Body of pancreas (tissue), 4 donors: ENCODE results near the gene PARL. TPM values are rescaled to one million over a fixed set of nuclear protein-coding genes. Genes with fewer than 3 reads are reported as not detected.
"Not testable (repeated sequence)": the region's sequence is repeated elsewhere in the genome, so short reads cannot be mapped to it uniquely, and the experiment has no call there.

Source experiments
- ATAC-seq: fragments of 150-250 bp; one replicate; pipeline ENCODE4 v1.9.1; 2016
- DNase-seq, 4 donors: peaks; one replicate each; pipeline ENCODE4 v3.0.0-alpha.2; 2019
- H3K27ac ChIP-seq, 4 donors: fragments of 200-600 bp; sonication (generic); 1 replicate in 3 of 4; 2 replicates in 1 of 4; pipeline versions ENCODE4 v1.5.1 to v1.6.1; 2016 to 2019; ENCODE audit warnings: mild to moderate bottlenecking in 1 of 4, mixed read lengths in 1 of 4, moderate library complexity in 1 of 4
- H3K27me3 ChIP-seq, 2 donors: fragments of 200-600 bp; sonication (generic); one replicate each; pipeline ENCODE4 v1.6.0; 2016; ENCODE audit warnings: mild to moderate bottlenecking in 1 of 2
- H3K36me3 ChIP-seq, 2 donors: fragments of 200-600 bp; sonication (generic); replicated peaks in 1 of 2; 2 replicates each; pipeline ENCODE4 v1.5.1; 2016; ENCODE audit warnings: low read depth in 2 of 2; ENCODE audit not compliant: insufficient read depth in 1 of 2
- H3K4me1 ChIP-seq: fragments of 200-600 bp; sonication (generic); one replicate; pipeline ENCODE4 v1.6.0; 2016
- H3K4me3 ChIP-seq, 2 donors: fragments of 200-600 bp; sonication (generic); 1 replicate in 1 of 2; 2 replicates in 1 of 2; pipeline ENCODE4 v1.5.1; 2016 to 2019
- H3K9me3 ChIP-seq, 3 donors: fragments of 200-600 bp; sonication (generic); 1 replicate in 2 of 3; 2 replicates in 1 of 3; pipeline ENCODE4 v1.5.1; 2016
- POLR2A ChIP-seq, 3 donors: fragments of 450-650 bp; IDR thresholded peaks; one replicate each; pipeline ENCODE4 v1.6.1; 2016; ENCODE audit warnings: antibody characterized with exemption in 3 of 3, mild to moderate bottlenecking in 2 of 3
- WGBS, 2 donors: methylation state at CpG; one replicate each; pipeline ENCODE4 v1.1.5; 2017; 5-methylcytosine and 5-hydroxymethylcytosine counted together
- intact Hi-C: fragments of 100-400 bp; cut with DNase I; formaldehyde crosslinking; loops from one replicate; pipeline ENCODE4 v1.15.1; 2023
- total RNA-seq, 2 donors: library from RNA; depleted of rRNA; stranded (reverse); fragments of >200 nt; gene quantifications; one replicate each; pipeline ENCODE4 v1.1.0, GENCODE V29; 2016
- TF ChIP-seq, protein P1 (sequence below), 7 experiments: fragments of 450-650 bp in 4 of 7; fragments of 200-600 bp in 3 of 7; sonication (generic) in 3 of 7; IDR thresholded peaks; one replicate each; pipeline ENCODE4 v1.5.1; 2016 to 2019; ENCODE audit warnings: antibody characterized with exemption in 7 of 7

The PARL gene
- total RNA-seq, 2 donors from 2014 or later, result 25.4 to 34.6 TPM

DNA sequence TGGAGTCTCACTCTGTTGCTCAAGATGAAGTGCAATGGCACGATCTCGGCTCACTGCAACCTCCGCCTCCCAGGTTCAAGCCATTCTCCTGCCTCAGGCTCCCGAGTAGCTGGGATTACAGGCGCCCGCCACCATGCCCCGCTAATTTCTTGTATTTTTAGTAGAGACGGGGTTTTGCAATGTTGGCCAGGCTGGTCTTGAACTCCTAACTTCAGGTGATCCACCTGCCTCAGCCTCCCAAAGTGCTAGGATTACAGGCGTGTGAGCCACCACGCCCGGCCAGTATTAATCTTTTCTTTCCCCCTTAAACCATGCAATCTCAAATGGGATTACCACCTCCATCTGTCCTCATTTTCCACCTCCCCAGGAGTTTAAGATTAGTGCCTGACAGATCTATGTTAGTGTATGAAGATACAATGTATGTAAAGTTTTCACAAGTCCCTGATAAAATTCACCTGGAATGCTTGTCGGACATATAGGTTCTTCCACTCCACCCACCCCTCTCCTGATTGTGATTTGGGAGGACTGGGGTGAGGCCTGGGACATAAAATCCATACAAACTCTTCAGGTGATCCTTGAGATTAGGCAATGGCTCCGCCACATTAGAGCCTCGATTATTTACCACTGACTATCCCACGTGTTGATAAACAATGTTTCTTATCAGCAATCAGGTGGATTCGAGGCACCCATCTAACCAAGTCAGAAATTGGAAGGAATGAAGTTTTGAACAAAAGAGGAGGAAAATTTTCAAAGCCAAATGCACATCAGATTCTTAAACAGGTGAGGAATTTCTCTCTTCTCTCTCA is 1.2 kb downstream of the PARL start:
- 38 to 47% methylated on average over 16 of the region's 16 CpGs for WGBS, 2 donors
- no peak overlapping the region for H3K27ac ChIP-seq

DNA sequence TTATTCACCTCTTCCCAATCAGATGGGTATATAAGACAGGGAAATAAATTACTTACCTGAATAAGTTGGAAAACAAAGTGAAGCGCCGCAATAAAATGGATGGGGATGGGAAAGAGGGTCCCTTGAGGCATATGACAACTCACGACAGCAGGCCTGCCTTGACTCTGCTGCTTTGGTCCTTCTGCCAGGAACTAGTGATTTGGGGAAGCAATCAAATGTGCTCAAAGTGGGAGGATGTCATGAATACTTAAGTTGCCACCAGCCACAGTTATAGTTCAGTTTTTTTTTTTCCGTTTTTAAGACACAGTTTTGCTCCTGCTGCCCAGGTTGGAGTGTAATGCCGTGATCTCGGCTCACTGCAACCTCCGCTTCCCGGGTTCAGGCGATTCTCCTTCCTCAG is 4.6 kb downstream of the PARL start:
- Histone ChIP-seq H3K9me3 (no peaks in the 10 kb centered on the region), H3K4me3 (no peak overlapping the region), H3K27me3 (no peaks in the 10 kb centered on the region), H3K27ac (no peak overlapping the region), H3K4me1 (peaks cover 18% of the 10 kb centered on the region), H3K36me3 (no peaks in the 10 kb centered on the region)
- intact Hi-C loops, result no loop called here
- TF ChIP-seq POLR2A (IDR thresholded peaks at IDR 0.05), result no peak
- TF ChIP-seq, protein P1, sequence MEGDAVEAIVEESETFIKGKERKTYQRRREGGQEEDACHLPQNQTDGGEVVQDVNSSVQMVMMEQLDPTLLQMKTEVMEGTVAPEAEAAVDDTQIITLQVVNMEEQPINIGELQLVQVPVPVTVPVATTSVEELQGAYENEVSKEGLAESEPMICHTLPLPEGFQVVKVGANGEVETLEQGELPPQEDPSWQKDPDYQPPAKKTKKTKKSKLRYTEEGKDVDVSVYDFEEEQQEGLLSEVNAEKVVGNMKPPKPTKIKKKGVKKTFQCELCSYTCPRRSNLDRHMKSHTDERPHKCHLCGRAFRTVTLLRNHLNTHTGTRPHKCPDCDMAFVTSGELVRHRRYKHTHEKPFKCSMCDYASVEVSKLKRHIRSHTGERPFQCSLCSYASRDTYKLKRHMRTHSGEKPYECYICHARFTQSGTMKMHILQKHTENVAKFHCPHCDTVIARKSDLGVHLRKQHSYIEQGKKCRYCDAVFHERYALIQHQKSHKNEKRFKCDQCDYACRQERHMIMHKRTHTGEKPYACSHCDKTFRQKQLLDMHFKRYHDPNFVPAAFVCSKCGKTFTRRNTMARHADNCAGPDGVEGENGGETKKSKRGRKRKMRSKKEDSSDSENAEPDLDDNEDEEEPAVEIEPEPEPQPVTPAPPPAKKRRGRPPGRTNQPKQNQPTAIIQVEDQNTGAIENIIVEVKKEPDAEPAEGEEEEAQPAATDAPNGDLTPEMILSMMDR (IDR thresholded peaks at IDR 0.05), result no peak
- DNase-seq (no peak), ATAC-seq (no peak)
- 85 to 93% methylated on average over 9 of the region's 9 CpGs for WGBS, 2 donors

More for the DNA sequence above, 1.2 kb downstream of the PARL start:
- intact Hi-C loops, result no loop called here
- H3K4me1 ChIP-seq, result peaks cover 23% of the 10 kb centered on the region
- H3K27me3 ChIP-seq, result no peaks in the 10 kb centered on the region
- peak overlapping the region; percentile 75 to 89 for H3K4me3 ChIP-seq
- H3K9me3 ChIP-seq, result no peaks in the 10 kb centered on the region
- DNase-seq (no peak), ATAC-seq (no peak)
- H3K36me3 ChIP-seq, result no peaks in the 10 kb centered on the region
- TF ChIP-seq POLR2A (IDR thresholded peaks at IDR 0.05), result no peak
- TF ChIP-seq, protein P1 (IDR thresholded peaks at IDR 0.05), result no peak

- no peak overlapping the region for H3K4me3 ChIP-seq
- H3K9me3 ChIP-seq, result no peaks in the 10 kb centered on the region
- H3K27me3 ChIP-seq, result no peaks in the 10 kb centered on the region
- H3K36me3 ChIP-seq, result no peaks in the 10 kb centered on the region
- ATAC-seq (no peak), DNase-seq (no peak)
- peaks cover 21% of the 10 kb centered on the region for H3K4me1 ChIP-seq
- intact Hi-C loops, result no loop called here
- TF ChIP-seq POLR2A (IDR thresholded peaks at IDR 0.05), result no peak
- TF ChIP-seq, protein P1 (IDR thresholded peaks at IDR 0.05), result no peak
- no peak overlapping the region for H3K27ac ChIP-seq
- 91 to 96% methylated on average over 2 of the region's 2 CpGs for WGBS, 2 donors
Measured at GRCh38 chr3:183879243-183879642, 5.4 kb downstream of the PARL start.

- TF ChIP-seq POLR2A (IDR thresholded peaks at IDR 0.05), result no peak
- TF ChIP-seq, protein P1 (IDR thresholded peaks at IDR 0.05), result no peak
- Histone ChIP-seq H3K4me1 (peaks cover 20% of the 10 kb centered on the region), H3K4me3 (no peak overlapping the region), H3K27ac (no peak overlapping the region), H3K27me3 (no peaks in the 10 kb centered on the region), H3K9me3 (no peaks in the 10 kb centered on the region), H3K36me3 (no peaks in the 10 kb centered on the region)
- intact Hi-C loops, result no loop called here
- DNase-seq (peak in 1 of 4 donors; percentile 62), ATAC-seq (no peak)
- 78 to 89% methylated on average over 7 to 8 of the region's 8 CpGs for WGBS, 2 donors
Measured at GRCh38 chr3:183878071-183878470, 6.6 kb downstream of the PARL start.

DNA sequence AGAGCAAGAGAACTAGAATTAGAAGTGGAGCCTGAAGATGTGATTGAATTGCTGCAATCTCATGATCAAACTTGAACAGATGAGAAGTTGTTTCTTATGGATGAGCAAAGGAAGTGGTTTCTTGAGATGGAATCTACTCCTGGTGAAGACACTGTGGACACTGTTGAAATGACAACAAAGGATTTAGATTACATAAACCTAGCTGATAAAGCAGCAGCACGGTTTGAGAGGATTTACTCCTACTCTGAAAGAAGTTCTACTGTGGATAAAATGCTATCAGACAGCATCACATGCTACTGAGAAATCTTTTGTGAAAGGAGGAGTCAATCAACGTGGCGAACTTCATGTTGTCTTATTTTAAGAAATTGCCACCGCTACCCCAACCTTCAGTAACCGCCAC is 7.5 kb downstream of the PARL start:
- ATAC-seq, H3K4me3 ChIP-seq, intact Hi-C loops, H3K9me3 ChIP-seq, H3K36me3 ChIP-seq, H3K27me3 ChIP-seq, DNase-seq: not testable (repeated sequence)
- Histone ChIP-seq H3K27ac (peak overlapping the region in 1 of 4 donors; percentile 24), H3K4me1 (peaks cover 12% of the 10 kb centered on the region)
- WGBS, 2 donors, result 67 to 77% methylated on average over 5 of the region's 5 CpGs
